GM21528 (cell line): ENCODE measurements around the gene DCAKD.

Source experiments
- ATAC-seq: cut with Tn5 transposase; IDR thresholded peaks from one replicate; pipeline ENCODE4 v1.9.1; 2021; ENCODE audit warnings: mild to moderate bottlenecking, moderate library complexity; ENCODE audit not compliant: unreplicated experiment, low FRiP score

Gene DCAKD

GRCh38 chr17:45032174-45032541, 19.3 kb downstream of the DCAKD start:
- no peak for ATAC-seq

GRCh38 chr17:45031231-45032173, 19.9 kb downstream of the DCAKD start:
- ATAC-seq: no peak

GRCh38 chr17:45030733-45031132, 20.7 kb downstream of the DCAKD start:
- no peak for ATAC-seq

DNA sequence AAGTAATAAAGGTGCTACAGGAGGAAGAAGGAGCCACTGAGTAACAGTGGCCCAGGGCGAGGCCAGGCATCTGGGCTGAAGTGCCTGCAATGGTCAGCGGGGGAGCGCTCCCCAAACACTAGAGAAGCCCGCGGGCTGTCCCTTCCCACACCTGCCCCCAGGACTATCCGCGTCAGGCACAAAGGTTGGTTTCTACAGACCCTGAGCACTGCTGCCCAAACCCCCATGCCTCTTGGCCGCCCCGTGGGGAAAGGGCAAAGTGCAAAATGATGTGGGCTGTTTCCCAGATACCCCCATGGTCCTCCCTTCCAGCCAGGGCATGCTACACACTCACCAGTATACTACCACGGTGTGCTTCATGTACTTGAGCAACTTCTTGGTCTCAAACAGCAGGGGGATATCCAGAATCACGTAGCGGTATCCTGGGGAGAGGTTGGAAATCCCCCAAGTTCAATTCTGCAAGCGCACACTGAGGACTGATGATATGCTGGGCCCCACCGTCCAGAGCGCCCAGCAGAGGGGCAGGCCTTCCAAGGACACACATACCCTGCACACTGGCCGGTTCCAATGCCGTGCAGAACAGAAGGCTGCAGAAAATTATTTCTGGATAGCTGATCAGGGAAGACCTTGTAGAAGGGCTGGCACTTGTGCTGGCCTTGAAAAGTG, 21.5 kb downstream of the DCAKD start:
- ATAC-seq: no peak

- no peak for ATAC-seq
These were observed 22.3 kb downstream of the DCAKD start for GRCh38 chr17:45029096-45029495.

DNA sequence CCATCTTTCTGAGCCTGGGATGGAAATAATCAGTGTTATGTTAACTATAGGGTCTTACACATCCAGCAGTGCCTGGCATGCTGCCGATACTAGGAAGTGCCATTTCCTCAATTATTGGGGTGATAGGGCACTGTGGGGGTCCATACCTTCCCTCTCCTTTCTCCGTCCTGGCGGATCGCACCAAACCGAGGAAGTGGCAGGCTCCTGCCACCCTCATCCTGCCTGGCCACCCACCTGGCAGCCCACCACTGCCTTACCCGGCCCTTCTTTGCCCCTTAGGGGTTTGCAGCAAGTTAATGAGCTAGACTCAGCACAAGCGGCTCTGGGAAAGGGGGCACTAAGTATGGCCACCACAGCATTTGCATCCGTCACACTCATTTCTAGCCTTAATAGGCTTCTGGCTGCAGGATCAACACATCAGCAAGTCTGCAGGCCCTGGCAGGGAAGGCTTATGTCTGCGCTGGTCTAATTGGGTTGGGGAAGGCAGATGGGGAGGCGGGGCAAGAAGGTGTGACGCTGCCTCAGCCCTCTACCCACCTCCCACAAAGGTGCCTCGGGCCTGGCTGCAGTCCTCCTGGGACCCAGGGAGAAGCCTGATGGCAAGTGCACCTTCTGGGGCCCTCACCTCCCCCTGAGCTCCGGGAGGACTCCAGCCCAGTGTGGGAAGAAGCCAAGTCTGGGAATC, 28.6 kb downstream of the DCAKD start:
- ATAC-seq: no peak

GRCh38 chr17:45022288-45022648, 29.2 kb downstream of the DCAKD start:
- no peak for ATAC-seq

- ATAC-seq: no peak
These were observed 29.7 kb downstream of the DCAKD start for GRCh38 chr17:45021607-45022287.

DNA sequence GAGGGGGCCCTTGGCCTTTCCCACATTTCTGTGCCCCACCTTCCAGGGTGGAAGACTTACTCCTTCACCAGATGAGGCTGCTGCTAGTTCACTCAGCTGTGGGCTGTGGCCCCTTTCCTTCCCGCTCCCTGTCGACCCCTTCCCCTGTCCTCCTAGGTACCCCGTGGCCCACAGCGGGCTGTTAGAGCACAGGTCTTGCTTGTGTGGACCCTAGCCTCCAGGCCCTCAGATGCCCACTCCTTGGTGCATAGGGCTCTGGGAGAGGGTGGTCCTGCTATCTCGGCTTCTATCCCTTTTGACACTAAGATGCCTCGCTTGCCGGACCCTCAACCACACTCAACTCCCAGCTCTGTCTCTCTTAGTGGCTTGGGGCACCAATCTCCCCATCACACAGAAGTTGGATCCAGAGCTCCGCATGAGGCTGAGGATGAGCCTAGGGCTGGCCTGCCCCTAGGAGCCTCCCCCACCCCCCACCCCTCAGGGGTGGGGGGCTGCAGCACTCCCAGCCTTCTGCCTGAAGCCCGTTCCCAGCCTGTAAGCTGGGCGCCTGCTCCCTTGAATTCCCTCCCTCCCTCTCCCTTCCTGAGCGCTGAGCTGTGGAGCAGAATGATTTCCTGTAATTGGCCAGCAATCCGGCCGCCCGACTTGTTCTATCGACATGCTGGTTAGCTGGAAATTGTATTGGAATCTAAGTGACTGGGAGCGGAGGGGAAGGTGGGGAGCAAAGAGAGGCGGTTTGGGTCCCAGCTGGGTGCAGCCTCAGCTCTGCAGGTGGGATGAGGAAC, 30.9 kb downstream of the DCAKD start:
- ATAC-seq: no peak

DNA sequence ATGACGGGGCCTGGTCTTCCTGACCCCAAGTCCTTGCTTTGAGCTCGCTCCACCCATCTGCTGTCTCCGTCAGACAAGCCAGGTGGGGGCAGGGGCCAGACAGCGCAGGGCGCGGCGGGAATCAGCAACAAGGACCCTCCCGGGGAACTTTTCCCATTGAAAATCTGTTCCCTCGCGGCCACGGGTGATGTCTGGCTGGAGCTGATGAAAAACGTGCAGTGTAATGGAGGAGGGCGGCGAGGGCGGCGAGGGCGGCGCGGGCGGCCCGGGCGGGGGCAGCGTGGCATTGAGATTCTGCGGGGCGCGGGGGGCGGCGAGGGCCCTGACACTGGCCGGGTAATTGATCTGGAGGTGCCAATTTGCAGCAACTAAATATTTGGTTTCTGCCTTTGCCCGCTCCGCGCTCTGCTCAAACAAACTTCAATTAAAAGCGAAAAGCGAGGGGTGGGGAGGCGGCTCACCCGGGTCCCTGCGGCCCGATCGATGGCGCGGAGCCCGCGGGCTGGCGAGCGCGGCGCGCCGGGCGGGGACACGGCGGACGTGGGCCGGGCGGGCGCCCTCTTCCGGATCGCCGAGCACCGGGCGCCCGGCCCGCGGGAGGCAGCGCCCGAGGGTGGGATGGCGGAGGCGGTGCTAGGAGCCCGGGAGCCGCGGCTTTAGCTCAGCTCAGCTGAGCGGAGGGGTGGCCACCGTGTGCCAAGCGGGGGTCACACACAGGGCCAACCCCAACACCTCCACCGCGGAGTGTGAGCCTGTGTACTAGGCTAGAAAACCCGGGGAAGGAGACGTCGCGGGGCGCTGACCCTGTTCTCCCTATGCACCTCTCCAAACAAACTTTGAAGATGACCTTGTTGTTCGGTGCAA, 32.4 kb downstream of the DCAKD start:
- ATAC-seq: no peak

DNA sequence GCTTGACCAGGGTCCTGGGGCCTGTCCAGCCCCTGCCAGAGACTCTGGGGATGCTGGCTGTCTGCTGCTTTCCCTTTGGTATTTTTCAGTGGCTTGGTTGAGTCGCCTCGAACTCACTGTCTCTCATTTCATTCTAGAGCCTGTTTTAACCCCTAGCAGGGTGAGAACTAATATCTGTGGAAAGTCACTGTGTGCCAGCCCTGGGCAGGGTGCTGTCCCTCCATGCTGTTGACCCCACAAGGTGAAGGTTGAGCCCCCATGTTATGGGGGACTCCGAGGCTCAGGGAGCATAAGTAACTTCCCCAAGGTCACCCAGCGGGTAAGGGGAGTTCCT, 33.0 kb downstream of the DCAKD start:
- no peak for ATAC-seq

- ATAC-seq: no peak
These were observed 34.6 kb downstream of the DCAKD start for GRCh38 chr17:45016823-45017222.

GRCh38 chr17:45016237-45016636, 35.2 kb downstream of the DCAKD start:
- ATAC-seq: no peak

GRCh38 chr17:45013021-45013997, 38.1 kb downstream of the DCAKD start:
- no peak for ATAC-seq

DNA sequence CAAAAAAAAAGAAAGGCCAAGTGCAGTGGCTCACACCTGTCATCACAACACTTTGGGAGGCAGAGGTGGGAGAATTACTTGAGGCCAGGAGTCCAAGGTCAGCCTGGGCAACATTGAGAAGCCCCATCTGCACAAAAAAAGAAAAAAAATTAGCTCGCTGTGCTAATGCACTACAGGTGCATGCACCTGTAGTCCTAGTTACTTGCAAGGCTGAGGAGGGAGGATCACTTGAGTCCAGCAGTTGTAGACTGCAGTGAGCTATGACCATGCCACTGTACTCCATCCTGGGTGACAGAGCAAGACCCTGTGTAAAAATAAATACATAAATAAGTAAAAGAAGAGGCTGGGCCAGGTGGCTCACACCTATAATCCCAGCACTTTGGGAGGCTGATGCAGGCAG, 39.7 kb downstream of the DCAKD start:
- no peak for ATAC-seq

DNA sequence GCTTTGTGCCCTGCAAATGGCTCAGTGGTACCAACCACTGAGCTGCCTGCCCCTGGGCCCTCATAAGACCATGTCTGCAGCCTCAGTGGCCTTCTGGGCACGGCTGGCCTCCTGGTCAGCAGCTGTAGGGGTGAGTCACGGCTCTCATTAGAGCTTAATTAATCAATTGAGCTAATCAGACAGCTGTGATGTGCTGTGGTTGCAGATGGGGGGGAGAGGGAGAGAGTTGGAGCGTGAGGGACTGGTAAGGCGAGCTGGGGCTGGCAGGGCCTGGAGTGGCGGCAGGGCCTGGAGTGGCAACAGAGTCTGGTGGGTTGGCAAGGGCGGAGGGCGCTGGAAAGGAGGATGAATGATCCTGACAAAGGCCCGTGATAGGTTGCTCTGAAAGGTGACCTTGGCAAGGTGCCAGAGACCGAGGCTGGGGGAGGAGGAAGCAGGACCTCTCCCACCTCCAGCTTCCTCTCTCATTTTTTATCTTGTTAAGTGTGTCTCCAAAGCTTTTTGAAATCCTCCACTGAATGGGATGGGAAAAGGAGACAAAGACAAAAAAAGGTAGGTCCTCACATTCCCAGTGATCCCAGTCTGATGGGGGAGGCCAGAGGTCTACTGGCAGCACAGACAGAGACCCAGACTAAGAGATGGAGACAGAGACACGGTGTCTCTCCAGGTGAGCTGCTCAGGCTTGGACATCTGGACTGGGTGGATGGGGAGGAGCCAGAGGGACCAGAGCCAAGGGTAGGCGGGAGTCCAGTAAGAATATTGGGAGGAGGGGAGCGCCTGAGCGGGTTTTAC, 41.6 kb downstream of the DCAKD start:
- no peak for ATAC-seq

DNA sequence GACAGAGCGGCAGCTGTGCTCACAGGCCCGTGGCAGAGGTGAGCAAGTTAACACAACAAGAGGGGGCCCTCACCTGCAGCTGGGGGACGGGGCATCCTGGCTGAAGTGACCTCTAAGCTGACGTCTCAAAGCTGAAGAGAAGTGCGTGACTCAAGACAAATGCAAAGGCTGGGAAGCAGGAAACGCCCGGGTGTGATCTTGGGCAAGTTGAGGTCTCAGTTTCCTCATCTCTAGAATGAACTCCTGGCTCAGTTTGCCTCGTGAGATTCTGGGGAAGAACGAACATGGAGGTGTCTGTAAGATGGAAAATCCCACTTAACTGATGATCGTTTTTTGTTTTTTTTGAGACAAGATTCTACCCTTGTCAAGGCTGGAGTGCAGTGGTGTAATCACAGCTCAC, 43.2 kb downstream of the DCAKD start:
- no peak for ATAC-seq
